SHP77 treated with DMSO at 0.1 percent for 48 hours (cell line): ENCODE data around the gene CCSER2.
"Not testable (repeated sequence)": the region's sequence is repeated elsewhere in the genome, so short reads cannot be mapped to it uniquely, and the experiment has no call there.

Experiments used
- DNase-seq: peaks from one replicate; lab custom pipeline; 2025; lab: John Stamatoyannopoulos, UW

Gene CCSER2

GRCh38 chr10:84392181-84392580 is 63.8 kb downstream of the CCSER2 start:
- no peak for DNase-seq

- DNase-seq: no peak
These were observed 67.2 kb downstream of the CCSER2 start for GRCh38 chr10:84395581-84395980.

GRCh38 chr10:84397735-84398144 is 69.4 kb downstream of the CCSER2 start:
- no peak for DNase-seq

GRCh38 chr10:84398696-84399095 is 70.3 kb downstream of the CCSER2 start:
- no peak for DNase-seq

- no peak for DNase-seq
These were observed 73.6 kb downstream of the CCSER2 start for GRCh38 chr10:84401854-84402611.

- DNase-seq: no peak
These were observed 76.4 kb downstream of the CCSER2 start for GRCh38 chr10:84404783-84405182.

GRCh38 chr10:84405662-84406061 is 77.3 kb downstream of the CCSER2 start:
- DNase-seq: no peak

GRCh38 chr10:84406561-84406960 is 78.2 kb downstream of the CCSER2 start:
- no peak for DNase-seq

- no peak for DNase-seq
These were observed 79.1 kb downstream of the CCSER2 start for GRCh38 chr10:84407388-84408049.

- DNase-seq: no peak
These were observed 84.1 kb downstream of the CCSER2 start for GRCh38 chr10:84412482-84412881.

GRCh38 chr10:84414110-84414509 is 85.7 kb downstream of the CCSER2 start:
- not testable (repeated sequence) for DNase-seq

- DNase-seq: no peak
These were observed 87.3 kb downstream of the CCSER2 start for GRCh38 chr10:84415539-84416244.

- DNase-seq: no peak
These were observed 87.8 kb downstream of the CCSER2 start for GRCh38 chr10:84416245-84416555.

- no peak for DNase-seq
These were observed 95.3 kb downstream of the CCSER2 start for GRCh38 chr10:84423719-84424118.

- DNase-seq: no peak
These were observed 96.4 kb downstream of the CCSER2 start for GRCh38 chr10:84424731-84425167.

- no peak for DNase-seq
These were observed 99.7 kb downstream of the CCSER2 start for GRCh38 chr10:84427903-84428650.

- no peak for DNase-seq
These were observed 100.3 kb downstream of the CCSER2 start for GRCh38 chr10:84428711-84429110.

GRCh38 chr10:84429926-84430520 is 101.6 kb downstream of the CCSER2 start:
- no peak for DNase-seq

- DNase-seq: no peak
These were observed 104.5 kb downstream of the CCSER2 start for GRCh38 chr10:84432891-84433290.

- no peak for DNase-seq
These were observed 112.4 kb downstream of the CCSER2 start for GRCh38 chr10:84440781-84441180.

GRCh38 chr10:84447701-84448400 is 119.5 kb downstream of the CCSER2 start:
- no peak for DNase-seq
